Activated naive CD4-positive, alpha-beta T cell treated with anti-CD3 and anti-CD28 coated beads, Interleukin-2, amount 10 ng/mL, durations not matched to agents 7 days and 5 days (primary cell): ENCODE measurements around the gene FADS2.

Experiments used
- CTCF ChIA-PET: fragments of 350-600 bp; sonication (Branson Sonifier 250); formaldehyde crosslinking; loops from one replicate; lab custom pipeline; 2021; ENCODE audit warnings: antibody characterized with exemption; lab: Charles Lee
- DNase-seq: peaks from one replicate; pipeline ENCODE4 v3.0.0-alpha.2; 2020
- H3K27ac Mint-ChIP-seq: one replicate; pipeline ENCODE4 v1.8.0; 2021; ENCODE audit warnings: mild to moderate bottlenecking, moderate library complexity, mixed read lengths
- H3K27me3 Mint-ChIP-seq: one replicate; pipeline ENCODE4 v1.8.0; 2021; ENCODE audit warnings: mild to moderate bottlenecking, mixed read lengths
- H3K36me3 Mint-ChIP-seq: one replicate; pipeline ENCODE4 v1.8.0; 2021; ENCODE audit warnings: mixed read lengths
- H3K4me1 Mint-ChIP-seq: one replicate; pipeline ENCODE4 v1.8.0; 2021; ENCODE audit warnings: mixed read lengths
- H3K4me3 Mint-ChIP-seq: one replicate; pipeline ENCODE4 v1.8.0; 2021; ENCODE audit warnings: mild to moderate bottlenecking, moderate library complexity, mixed read lengths
- H3K9me3 Mint-ChIP-seq: one replicate; pipeline ENCODE4 v1.8.0; 2021; ENCODE audit warnings: mixed read lengths

FADS2 gene

DNA sequence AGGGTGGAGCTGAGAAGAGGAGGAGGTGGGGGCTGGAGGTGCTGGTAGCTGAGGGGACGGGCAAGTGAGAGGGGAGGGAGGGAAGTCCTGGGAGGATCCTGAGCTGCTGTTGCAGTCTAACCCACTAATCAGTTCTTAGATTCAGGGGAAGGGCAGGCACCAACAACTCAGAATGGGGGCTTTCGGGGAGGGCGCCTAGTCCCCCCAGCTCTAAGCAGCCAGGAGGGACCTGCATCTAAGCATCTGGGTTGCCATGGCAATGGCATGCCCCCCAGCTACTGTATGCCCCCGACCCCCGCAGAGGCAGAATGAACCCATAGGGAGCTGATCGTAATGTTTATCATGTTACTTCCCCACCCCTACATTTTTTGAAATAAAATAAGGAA is 38.9 kb downstream of the FADS2 start:
- Mint-ChIP-seq H3K27me3 (peaks cover 21% of the 10 kb centered on the region), H3K9me3 (no peaks in the 10 kb centered on the region), H3K4me1 (peaks cover 3% of the 10 kb centered on the region), H3K36me3 (peaks cover 14% of the 10 kb centered on the region), H3K27ac (no peak overlapping the region), H3K4me3 (no peak overlapping the region)
- CTCF ChIA-PET: interaction anchor here (1.0 to 1.5 kb wide), 4 partner anchors 32 to 214 kb away, joined by 3 to 4 read pairs (median 4); no protein-coding TSS in a partner anchor
- no peak for DNase-seq

DNA sequence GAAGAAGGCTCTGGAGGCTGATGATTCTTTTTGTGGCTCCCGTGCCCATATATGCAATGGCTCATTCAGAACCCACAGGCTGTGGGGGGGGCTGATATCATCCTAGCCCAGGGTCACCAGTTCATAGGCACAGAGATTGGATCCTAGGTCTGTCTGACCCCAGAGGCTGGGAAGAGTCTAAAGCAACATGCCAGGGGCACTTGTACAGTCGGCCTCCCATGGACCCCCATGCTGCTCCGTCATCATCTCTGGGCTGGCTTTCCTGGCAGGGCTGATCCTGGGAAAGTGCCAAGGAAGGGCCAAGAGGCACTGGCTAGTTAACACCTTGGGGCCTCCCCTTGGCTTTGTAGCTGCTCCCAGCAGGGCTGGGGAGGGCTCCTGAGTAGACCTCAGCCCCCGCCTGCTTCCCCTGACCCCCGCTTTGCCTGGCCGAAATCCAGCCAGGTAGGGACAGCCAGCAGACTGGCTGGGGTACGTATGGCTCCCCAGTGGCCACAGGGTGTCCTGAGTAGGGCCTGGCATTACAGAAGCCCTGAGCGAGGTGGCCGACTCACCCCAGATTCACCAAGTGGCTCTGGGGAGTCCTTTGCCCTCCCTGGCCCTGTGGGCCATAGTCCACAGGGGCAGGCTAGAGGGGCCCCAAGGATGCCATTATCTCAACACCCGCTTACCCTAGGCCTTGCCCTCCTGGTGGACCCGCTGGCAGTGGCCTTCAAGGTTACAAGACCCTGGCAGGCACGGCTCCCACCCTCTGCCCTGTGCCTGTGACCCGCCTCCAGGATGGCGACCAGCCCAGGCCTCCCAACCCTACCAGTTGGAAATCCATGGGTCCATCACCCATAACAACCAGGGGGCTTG is 40.7 kb downstream of the FADS2 start:
- no peak for DNase-seq
- H3K9me3 Mint-ChIP-seq: no peaks in the 10 kb centered on the region
- CTCF ChIA-PET: interaction anchor here (1.0 to 2.4 kb wide), 3 partner anchors 71 to 214 kb away, joined by 3 to 12 read pairs (median 4); no protein-coding TSS in a partner anchor
- peaks cover 34% of the 10 kb centered on the region for H3K27me3 Mint-ChIP-seq
- no peak overlapping the region for H3K4me3 Mint-ChIP-seq
- H3K4me1 Mint-ChIP-seq: peaks cover 3% of the 10 kb centered on the region
- no peak overlapping the region for H3K27ac Mint-ChIP-seq
- H3K36me3 Mint-ChIP-seq: peaks cover 11% of the 10 kb centered on the region

DNA sequence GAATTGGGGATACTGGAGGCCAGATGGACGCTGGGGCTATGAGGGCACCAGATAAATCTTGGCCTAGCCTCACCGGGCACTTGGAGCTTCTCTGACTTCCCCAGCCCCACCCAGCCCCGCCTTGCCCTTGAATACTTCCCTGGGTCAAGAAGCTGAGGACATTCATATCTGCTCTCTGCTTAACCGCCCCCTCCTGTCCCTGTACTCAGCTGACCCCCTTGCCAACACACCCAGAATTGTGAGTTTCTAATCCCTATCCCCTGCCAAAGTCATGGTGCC is 41.3 kb downstream of the FADS2 start:
- H3K9me3 Mint-ChIP-seq: no peaks in the 10 kb centered on the region
- no peak for DNase-seq
- peaks cover 39% of the 10 kb centered on the region for H3K27me3 Mint-ChIP-seq
- peaks cover 3% of the 10 kb centered on the region for H3K4me1 Mint-ChIP-seq
- no peak overlapping the region for H3K4me3 Mint-ChIP-seq
- peaks cover 11% of the 10 kb centered on the region for H3K36me3 Mint-ChIP-seq
- CTCF ChIA-PET: interaction anchor here (1.0 to 5.3 kb wide), 6 partner anchors 10 to 238 kb away, joined by 4 to 31 read pairs (median 11); no protein-coding TSS in a partner anchor
- no peak overlapping the region for H3K27ac Mint-ChIP-seq

DNA sequence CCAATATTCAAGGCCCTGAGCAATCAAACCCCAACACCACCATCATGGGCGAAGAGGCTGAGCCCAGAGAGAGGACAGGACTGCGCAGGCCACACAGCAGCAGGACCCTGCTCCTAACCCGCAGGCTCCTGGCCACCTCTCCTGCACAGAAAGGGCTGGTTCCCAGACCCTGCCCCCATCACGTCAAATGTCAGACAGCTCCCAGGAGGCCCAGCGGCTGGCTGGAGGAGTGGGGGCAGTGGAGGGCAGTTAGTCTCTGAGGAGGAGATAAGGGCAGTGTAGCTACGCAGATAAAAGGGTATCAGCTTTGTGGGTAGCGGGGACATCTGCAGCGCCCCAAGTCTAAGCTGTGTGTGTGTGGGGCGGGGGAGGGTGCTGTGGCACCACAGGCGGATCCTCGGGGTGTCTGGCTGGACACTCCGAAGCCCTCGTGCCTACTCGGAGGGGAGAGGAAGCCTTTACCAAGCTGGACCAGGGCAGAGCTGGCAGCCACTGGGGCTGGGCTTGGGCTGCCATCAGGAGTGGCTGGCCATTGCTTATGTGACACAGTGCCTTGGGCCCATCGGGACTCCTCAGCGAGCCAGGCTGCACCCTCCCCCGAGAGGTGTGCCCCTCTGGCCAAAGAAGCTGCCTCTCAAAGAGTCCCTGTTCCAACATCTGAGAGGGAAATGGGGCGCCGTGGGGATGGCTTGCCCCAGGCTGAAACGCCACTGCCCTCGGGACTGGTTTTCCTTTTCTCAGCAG is 41.8 kb downstream of the FADS2 start:
- no peak overlapping the region for H3K27ac Mint-ChIP-seq
- no peak for DNase-seq
- H3K4me3 Mint-ChIP-seq: no peak overlapping the region
- CTCF ChIA-PET: interaction anchor here (1.0 to 5.3 kb wide), 13 partner anchors 9 to 238 kb away, joined by 3 to 31 read pairs (median 6); no protein-coding TSS in a partner anchor
- H3K4me1 Mint-ChIP-seq: peaks cover 3% of the 10 kb centered on the region
- H3K27me3 Mint-ChIP-seq: peaks cover 39% of the 10 kb centered on the region
- no peaks in the 10 kb centered on the region for H3K9me3 Mint-ChIP-seq
- H3K36me3 Mint-ChIP-seq: peaks cover 7% of the 10 kb centered on the region

DNA sequence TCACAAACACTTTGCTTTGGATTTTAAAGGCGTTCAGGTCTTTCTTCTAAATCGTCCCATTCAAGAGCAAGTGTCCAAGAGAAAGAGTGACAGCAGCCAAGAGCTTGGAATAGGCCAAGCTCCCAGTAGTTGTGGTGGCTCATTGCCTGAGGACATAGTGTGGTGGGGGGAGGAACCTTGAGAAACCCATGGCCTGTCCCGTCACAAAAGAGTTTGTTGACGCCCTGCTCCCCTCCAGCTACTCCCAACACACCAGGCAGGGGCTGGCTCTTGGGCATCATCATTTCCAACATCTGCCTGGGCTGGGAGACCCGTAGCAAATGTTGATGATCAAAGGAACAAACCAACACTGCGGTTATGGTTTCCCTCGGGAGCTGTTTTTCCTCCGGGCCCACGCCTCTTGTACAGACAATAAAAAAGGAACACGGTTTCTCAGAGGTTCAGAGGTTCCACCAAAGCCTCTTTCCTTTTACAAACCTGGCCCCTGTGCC is 42.5 kb downstream of the FADS2 start:
- Mint-ChIP-seq H3K4me1 (peaks cover 3% of the 10 kb centered on the region), H3K27me3 (peaks cover 39% of the 10 kb centered on the region), H3K27ac (no peak overlapping the region), H3K9me3 (no peaks in the 10 kb centered on the region), H3K4me3 (no peak overlapping the region), H3K36me3 (peaks cover 4% of the 10 kb centered on the region)
- no peak for DNase-seq
- CTCF ChIA-PET: interaction anchor here (0.6 to 5.3 kb wide), 15 partner anchors 8 to 237 kb away, joined by 3 to 31 read pairs (median 5); no protein-coding TSS in a partner anchor

DNA sequence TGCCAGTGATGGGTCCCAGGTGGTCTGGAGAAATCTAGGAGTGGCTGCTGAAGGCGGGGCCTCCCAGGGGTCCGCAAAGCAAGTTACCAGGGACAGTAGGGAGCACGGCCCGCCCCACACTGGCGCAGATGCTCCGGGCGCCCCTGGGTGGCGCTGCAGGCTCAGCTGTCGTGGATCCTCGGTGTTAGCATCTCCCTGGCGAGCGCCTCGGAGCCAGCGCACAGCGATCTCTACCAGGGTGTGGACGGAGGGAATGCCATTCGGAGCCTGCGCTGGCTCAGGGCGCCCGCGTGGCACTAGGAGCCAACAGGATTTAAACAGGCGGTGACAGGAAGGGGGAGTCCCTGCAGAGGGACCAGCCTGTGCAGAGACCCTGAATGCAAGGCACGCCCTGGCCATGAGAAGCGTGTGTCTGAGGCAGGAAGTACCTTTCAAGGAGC is 43.1 kb downstream of the FADS2 start:
- peak overlapping the region; percentile 55 for H3K4me3 Mint-ChIP-seq
- H3K4me1 Mint-ChIP-seq: peaks cover 3% of the 10 kb centered on the region
- CTCF ChIA-PET: interaction anchor here (0.6 to 5.3 kb wide), 16 partner anchors 8 to 237 kb away, joined by 3 to 31 read pairs (median 5); no protein-coding TSS in a partner anchor
- peak; percentile 78 for DNase-seq
- H3K9me3 Mint-ChIP-seq: no peaks in the 10 kb centered on the region
- H3K27ac Mint-ChIP-seq: no peak overlapping the region
- peaks cover 39% of the 10 kb centered on the region for H3K27me3 Mint-ChIP-seq
- H3K36me3 Mint-ChIP-seq: no peaks in the 10 kb centered on the region

DNA sequence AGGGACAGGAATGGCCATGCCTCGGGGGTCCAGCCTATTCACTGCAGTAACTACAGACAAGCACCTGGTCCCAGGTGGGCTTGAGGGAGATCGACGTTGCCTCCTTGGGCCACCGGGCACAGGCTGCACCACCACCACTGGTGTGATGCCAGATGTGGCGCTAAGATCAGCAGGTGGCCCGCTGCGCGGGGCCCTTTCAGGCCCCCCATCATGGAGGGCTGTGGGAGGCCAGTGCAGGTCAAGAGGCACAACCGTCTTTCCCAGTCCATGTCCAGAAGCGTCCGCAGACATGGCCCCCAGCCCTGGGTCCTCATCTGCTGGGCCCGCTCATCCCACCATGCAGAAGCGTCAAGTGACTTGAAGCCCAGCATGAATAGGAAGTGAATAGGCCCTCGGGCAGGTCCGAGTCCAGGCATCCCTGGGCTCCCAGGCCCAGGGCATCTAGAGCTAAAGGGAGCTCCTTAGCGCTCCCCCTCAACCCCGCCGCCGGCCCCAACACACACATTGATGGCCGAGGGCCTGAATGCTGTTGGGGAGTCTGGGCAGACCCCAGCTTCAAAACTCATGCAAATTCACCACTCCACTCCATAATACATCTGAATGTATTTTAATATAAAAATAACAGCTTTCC is 45.0 kb downstream of the FADS2 start:
- Mint-ChIP-seq H3K27ac (no peak overlapping the region), H3K4me1 (peaks cover 3% of the 10 kb centered on the region), H3K4me3 (no peak overlapping the region), H3K36me3 (no peaks in the 10 kb centered on the region), H3K27me3 (peaks cover 43% of the 10 kb centered on the region), H3K9me3 (no peaks in the 10 kb centered on the region)
- no peak for DNase-seq
- CTCF ChIA-PET: interaction anchor here (0.6 to 5.3 kb wide), 7 partner anchors 23 to 235 kb away, joined by 3 to 31 read pairs (median 5); no protein-coding TSS in a partner anchor

DNA sequence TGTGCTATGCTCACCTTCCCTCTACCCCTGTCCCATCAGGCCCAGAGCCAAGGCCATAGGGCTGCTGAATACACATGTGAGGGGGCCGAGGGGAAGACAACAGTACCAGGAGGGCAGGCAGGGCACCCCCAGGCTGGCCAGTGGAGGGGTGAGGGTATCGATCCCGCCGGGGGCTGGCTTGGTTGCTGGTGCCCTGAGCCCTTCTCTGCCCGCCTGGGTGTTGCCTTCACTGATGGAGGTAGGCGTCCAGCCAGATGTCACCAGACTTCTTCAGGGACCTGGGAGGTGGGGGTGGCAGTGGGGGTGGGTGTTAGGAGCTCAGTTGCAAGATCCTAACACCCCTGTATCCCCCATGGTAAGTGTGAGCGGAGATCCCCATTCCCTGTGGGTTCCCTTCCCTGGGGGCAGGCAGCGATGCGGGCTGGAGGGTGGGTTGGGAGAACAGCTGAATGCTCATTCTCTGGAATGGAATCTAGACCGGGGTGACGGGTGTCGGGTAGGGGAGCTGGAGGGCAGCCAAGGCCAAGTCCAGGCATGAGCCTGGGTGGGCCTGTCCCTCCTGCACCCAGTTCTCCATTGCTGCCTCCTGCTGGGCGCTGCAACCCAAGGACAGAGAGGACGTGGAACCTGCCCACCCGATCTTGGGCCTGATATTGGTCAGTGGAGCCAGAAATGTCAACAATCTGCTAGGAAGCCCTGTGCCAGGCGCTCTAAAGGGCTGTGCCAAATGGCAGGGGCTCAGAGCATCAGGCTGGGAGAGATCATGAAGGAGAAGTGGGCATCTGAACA is 45.7 kb downstream of the FADS2 start:
- Mint-ChIP-seq H3K27me3 (peaks cover 46% of the 10 kb centered on the region), H3K36me3 (no peaks in the 10 kb centered on the region), H3K4me3 (no peak overlapping the region), H3K9me3 (no peaks in the 10 kb centered on the region), H3K27ac (no peak overlapping the region), H3K4me1 (peaks cover 3% of the 10 kb centered on the region)
- CTCF ChIA-PET: interaction anchor here (1.1 to 5.3 kb wide), 4 partner anchors 24 to 208 kb away, joined by 3 to 29 read pairs (median 4); no protein-coding TSS in a partner anchor
- DNase-seq: no peak

DNA sequence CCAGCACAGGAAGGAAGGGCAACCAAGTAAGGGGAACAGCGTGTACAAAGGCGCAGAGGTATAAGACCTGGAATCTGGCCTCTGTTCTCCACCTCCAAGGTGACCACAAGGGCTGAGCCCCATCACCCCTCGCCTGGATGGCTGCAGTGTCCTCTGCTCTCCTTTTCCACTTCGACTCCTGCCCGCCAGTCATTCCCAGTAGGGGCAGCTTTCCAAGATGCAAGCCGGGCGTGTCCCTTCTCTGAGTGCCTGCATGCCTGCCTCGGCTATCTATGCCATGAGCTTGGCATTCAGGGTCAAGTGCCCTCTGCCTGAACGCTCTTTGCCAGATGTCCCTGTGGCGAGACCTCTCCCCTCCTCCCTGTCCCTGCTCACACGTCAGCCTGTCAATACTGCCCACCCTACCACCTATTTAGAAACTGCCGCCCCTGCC is 46.3 kb downstream of the FADS2 start:
- Mint-ChIP-seq H3K9me3 (no peaks in the 10 kb centered on the region), H3K27ac (no peak overlapping the region), H3K4me1 (peaks cover 3% of the 10 kb centered on the region), H3K27me3 (peaks cover 46% of the 10 kb centered on the region), H3K4me3 (no peak overlapping the region), H3K36me3 (no peaks in the 10 kb centered on the region)
- no peak for DNase-seq
- CTCF ChIA-PET: interaction anchor here (1.2 to 5.3 kb wide), 3 partner anchors 24 to 234 kb away, joined by 5 to 29 read pairs (median 5); no protein-coding TSS in a partner anchor

DNA sequence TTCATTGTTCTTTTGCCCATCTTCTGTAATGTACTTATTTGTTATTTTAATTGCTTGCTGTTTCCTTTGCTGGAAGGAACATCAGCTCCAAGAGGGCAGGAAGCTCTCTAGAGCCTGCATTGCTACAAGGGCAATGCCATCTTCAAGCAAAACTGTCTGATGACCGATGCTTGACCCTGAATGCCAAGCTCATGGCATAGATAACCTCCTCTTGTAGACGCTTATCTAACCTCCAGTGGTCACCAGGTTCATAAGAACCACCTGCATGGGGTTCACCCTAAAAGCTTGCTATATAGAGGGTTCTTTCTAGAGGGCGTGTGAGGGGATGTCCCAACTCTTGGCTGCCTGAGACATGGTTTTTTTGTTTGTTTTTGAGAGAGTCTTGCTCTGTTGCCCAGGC is 46.8 kb downstream of the FADS2 start:
- CTCF ChIA-PET: interaction anchor here (0.7 to 1.2 kb wide), 3 partner anchors 25 to 233 kb away, joined by 3 to 5 read pairs (median 4); no protein-coding TSS in a partner anchor
- H3K27me3 Mint-ChIP-seq: peaks cover 45% of the 10 kb centered on the region
- no peaks in the 10 kb centered on the region for H3K9me3 Mint-ChIP-seq
- no peak for DNase-seq
- peaks cover 3% of the 10 kb centered on the region for H3K4me1 Mint-ChIP-seq
- no peaks in the 10 kb centered on the region for H3K36me3 Mint-ChIP-seq
- H3K27ac Mint-ChIP-seq: no peak overlapping the region
- H3K4me3 Mint-ChIP-seq: no peak overlapping the region

DNA sequence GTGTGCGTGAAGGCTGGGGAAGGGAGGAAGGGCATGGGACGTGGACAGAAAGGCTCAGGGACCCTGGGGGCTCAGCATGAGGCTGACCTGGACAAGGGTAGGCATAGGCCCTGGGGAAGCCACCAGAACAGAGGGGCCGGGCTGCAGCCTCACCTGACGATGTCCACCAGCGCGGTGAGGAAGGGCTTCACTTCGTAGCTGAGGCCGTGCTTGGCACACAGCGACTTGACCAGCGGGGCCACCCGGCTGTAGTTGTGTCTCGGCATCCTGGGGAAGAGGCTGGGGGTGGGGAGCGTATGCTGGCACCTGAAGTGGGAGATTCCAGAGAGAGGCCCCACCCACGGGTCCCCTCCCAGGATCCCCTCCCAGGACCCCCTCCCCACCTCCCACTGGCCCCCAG is 47.6 kb downstream of the FADS2 start:
- DNase-seq: no peak
- Mint-ChIP-seq H3K27ac (no peak overlapping the region), H3K4me1 (peaks cover 3% of the 10 kb centered on the region), H3K36me3 (no peaks in the 10 kb centered on the region), H3K27me3 (peaks cover 47% of the 10 kb centered on the region), H3K4me3 (no peak overlapping the region), H3K9me3 (no peaks in the 10 kb centered on the region)
- CTCF ChIA-PET: interaction anchor here (0.7 to 1.3 kb wide), 4 partner anchors 24 to 232 kb away, joined by 3 to 5 read pairs (median 4); no protein-coding TSS in a partner anchor

DNA sequence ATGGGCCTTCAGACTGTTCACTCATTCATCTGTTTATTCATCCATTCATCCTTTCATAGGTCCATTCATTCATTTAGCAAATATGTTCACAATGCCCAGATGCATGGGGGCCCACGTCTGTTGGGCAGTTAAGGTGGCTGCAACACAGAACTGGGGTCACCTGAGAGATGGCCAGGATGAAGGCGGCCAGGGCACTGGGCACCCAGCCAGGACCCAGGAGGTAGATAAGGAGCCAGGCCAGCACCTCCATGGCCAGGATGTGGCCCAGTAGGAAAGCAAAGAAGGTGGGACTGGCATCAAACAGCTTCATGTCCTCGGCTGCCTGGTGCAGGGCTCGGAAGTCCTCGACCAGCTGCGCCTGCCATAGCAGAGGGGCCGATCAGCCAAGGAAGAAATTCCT is 51.1 kb downstream of the FADS2 start:
- H3K4me1 Mint-ChIP-seq: no peaks in the 10 kb centered on the region
- H3K9me3 Mint-ChIP-seq: no peaks in the 10 kb centered on the region
- no peak for DNase-seq
- CTCF ChIA-PET: interaction anchor here (1.2 kb wide), 1 partner anchor 9 kb away, joined by 4 read pairs; no protein-coding TSS in a partner anchor
- H3K27me3 Mint-ChIP-seq: peaks cover 26% of the 10 kb centered on the region
- H3K36me3 Mint-ChIP-seq: no peaks in the 10 kb centered on the region
- no peak overlapping the region for H3K4me3 Mint-ChIP-seq
- no peak overlapping the region for H3K27ac Mint-ChIP-seq

DNA sequence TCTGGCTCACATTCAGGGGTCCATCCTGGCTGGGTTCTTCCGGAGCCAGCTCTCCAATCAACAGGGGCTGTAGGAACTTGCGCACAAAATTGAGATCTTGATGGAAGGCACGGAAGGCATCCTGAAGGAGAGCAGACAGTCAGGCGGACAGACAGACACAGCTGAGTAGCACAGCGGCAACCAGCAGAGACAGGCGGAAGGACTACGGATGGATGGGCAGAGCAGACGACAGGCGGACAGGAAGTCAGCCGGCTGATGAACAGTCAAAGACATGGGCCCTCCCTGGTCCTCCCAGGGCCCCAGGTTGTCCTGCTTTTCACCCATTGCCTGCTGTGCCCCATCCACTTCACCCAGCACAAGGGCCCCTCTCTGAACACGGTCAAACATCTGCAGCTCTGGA is 51.9 kb downstream of the FADS2 start:
- H3K27me3 Mint-ChIP-seq: peaks cover 24% of the 10 kb centered on the region
- no peaks in the 10 kb centered on the region for H3K9me3 Mint-ChIP-seq
- H3K27ac Mint-ChIP-seq: no peak overlapping the region
- no peak overlapping the region for H3K4me3 Mint-ChIP-seq
- no peaks in the 10 kb centered on the region for H3K4me1 Mint-ChIP-seq
- CTCF ChIA-PET: no interaction called here
- H3K36me3 Mint-ChIP-seq: no peaks in the 10 kb centered on the region
- no peak for DNase-seq
